GM19099 (cell line): ENCODE measurements around the gene CCDC70.

ENCODE experiments used
- POLR2A ChIP-seq: IDR thresholded peaks from 3 replicates; pipeline ENCODE4 v1.6.1; 2011; ENCODE audit warnings: low read depth; ENCODE audit not compliant: insufficient read length; ENCODE audit errors: extremely low read depth

The CCDC70 gene

DNA sequence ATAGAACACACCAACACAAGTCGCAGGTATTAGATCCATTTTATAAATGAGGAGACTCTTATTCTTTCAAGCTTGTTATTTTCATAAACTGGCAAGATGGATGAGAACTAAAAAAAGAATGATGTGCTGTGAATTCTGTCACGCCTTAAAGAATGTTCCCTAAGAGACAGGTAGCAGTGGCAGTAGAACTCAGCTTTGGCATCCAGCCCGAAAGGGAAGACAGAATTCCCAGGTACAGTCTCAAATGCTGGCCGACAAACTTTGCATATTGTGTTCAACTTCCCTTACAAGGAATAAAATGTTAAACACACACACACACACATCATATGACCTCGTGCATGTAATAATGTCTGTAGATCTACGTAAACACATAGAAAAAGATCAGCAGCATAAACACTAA is 20.0 kb upstream of the CCDC70 start:
- TF ChIP-seq POLR2A: no peak

DNA sequence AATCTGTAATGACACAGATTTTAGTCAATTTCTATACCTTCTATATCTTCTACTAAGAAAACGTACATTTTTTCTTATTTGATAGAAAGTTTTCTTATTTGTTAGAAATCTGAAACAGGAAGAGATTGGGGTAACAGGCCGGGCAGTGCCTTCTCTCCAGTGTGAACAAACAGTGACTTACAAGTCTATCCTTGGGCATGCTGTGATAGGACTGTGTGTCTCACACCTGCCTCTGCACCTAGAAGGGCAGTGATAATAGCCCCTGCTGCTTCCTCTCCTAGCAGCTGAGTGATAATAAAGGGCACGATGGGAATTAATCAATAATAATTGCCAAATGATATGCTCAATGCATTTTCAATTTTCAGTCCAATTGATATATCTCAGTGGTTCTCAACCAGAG is 18.2 kb upstream of the CCDC70 start:
- TF ChIP-seq POLR2A: no peak

DNA sequence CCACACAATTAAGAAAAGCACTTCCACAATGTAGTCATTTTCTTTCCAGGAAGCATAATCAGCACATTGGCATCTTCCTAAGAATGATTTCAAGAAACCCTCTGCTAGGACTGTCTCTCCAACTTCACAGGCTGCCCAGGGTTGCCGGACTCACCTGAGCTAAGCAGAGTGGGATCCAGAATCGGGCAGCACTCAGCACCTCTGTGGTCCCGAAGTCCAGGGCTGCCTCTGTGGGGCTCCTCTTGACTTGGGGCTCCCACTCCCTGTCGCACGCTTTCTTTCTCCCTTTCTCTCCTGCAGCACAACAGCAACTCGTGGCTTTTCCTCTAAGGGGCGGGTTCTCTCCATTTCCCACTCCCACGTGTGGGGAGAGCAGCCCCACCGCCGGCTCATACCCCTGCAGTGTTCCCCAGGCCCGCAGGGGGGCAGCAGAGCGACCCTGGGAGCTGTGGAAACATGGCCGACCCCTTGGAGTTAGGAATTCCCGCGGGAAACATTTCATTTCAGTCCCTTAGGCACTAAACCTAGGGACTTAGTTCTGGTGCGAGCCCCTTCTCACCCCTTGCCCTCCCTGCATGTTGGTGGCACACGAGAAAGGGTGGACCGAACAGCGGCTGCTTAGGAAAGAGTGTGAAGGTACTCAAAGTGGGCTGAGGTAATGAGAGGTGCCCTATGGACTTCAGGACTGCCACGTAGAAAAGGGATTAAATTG is 16.8 kb upstream of the CCDC70 start, which contains the start of gene TMEM272:
TMEM272 (minus strand) TSS at position 316 of the 712 bp plus-strand sequence. CDS start 6,647 bp downstream, outside the sequence.
- no peak for TF ChIP-seq POLR2A

DNA sequence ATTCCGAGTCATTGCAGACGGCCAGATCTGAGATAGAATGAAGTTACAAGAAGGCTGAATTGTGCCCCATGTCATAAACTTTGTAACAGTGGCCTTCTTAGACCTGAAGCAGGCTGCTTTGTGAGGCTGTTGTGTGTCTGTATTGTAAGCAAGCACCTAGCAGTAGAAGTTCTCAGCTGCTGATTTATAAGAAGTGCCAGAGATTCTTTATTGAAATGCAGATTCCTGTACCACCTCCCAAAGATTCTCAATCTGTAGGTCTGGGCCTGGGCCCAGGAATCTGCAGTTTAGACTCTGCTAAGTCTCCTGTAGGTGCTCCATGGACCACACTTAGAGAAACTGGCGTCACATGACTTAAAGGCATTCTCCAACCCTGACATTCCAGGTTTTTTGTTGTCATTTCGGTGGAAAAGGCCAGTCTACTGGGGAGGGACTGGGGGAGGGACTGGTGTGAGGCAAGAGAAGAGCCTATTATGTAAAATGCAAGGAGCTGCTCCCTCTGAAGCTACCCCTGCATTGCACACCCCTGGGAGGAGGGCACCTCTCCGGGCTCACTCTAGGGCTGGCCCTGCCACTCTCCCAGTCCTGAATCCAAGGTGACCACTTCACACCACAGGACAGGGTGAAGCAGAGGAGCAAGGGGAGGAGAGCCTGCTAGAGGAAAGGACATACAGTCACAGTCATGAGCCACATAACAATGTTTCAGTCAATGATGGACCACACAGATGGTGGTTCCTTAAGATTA is 16.0 kb upstream of the CCDC70 start:
- TF ChIP-seq POLR2A: no peak

DNA sequence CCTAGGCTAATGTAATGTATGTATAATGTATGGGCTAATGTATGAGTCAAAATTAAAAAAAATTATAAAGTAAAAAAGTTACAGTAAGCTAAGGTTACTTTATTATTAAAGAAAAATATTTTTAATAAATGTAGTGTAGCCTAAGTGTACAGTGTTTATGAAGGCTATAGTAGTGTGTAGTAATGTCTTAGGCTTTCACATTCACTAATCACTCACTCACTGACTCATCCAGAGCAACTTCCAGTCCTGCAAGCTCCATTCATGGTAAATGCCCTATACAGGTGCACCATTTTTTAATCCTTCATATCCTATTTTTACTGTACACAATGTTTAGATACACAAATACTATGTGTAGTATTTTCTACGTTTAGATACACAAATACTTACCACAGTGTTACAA is 15.0 kb upstream of the CCDC70 start:
- TF ChIP-seq POLR2A: no peak

DNA sequence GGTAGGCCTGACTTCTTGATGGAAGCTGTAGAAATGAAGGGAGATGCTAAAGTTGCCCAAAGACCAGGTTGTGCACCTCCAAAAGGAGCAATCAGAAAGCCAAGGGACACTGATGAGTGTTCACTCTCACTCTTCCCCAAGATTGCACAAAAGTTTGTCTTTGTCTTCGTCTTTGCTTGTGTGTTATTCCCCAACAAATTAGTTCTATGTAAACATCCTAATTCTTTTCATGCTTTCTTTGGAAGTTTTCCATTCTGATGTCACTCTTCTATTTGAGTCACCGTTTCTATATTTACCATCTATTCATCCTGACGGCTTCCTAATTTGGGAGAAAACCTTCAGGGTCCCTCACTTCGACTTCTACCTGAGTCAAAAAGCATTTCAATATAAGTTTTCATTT is 13.1 kb upstream of the CCDC70 start:
- no peak for TF ChIP-seq POLR2A

DNA sequence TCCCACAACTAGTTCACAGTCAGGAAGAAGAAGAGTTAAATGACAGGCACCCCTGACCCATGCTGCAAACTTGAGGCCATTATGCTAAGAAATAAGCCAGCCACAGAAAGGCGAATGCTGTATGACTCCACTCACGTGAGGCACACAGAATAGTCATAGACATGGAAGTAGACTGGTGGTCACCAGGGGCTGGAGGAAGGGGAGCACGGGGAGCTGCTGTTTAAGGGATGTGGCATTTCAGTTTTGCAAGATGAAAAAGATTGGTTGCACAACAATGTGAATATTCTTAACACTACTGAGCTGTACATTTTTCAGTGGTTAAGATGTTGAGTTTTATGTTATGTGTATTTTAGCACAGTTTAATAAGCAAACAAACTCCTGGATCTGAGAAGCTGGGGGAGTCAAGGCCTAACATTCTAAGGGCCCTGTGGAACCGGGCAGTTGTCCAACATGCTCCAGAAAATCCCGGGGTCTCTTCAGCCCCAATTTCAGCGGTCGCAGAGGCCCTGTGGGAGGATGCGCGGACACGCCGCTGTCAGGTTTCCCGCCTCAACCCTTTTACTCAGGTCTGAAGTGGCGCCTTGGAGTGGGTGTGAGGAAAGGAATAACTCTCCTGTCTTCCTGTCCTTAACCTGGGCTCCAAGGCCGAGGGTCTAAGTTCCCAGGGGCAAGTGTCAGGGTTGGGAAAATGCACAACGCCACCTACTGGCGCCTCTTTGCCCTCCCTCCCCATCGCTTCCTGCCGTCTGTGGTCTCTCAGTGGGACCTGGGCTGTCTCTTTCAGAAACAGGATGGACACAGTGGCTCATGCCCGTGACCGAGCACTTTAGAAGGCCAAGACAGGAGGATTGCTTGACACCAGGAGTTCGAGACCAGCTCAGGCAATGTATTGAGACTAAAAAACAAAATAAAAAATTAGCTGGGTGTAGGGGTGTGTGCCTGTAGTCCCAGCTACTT is 12.3 kb upstream of the CCDC70 start:
- TF ChIP-seq POLR2A: no peak

DNA sequence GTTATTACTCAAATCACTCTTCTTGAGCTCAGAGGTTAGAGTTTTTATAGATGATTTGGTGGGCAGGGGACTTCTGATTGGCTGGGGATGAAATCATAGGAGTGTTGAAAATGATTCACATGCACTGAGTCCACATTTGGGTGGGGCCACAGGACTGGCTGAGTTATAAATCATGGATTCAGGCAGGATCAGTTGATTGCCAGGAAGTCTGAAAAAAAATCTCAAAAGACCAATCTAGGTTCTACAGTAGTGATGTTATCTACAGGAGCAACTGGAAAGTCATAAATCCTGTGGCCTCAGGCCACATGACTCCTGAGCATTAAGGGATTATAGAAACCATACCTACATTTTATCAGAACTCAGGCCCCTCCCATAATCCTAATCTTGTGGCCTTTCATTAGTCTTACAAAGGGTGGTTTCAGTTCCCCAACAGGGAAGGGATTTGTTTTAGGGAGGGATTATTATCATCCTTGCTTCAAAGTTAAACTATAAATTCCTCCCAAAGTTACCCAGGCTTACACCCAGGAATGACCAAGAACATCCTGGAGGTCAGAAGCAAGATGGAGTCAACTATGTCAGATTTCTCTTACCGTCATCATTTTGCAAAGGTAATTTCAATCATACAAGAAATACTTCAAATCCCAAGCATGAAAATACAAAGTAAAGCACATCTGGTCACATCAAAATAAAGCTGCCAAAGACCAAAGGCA is 5.6 kb upstream of the CCDC70 start:
- TF ChIP-seq POLR2A: no peak

DNA sequence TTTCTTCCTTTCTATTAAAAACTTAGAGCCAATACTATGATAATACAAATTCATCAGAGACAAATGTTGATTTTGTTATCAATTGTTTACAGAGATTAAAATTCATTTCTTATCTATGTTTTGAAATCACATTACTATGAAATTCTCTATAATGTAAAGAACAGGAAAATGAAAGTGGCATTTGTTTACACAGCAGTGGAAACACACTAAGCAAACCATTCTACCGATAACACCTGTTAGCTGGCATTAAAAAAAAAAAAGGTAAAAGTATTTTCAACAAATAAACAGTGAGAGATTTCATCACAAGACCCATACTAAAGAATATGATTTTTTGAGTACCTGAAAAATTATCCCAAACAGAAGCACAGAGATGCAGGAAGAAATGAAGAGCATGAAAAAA is 4.8 kb upstream of the CCDC70 start:
- TF ChIP-seq POLR2A: no peak

DNA sequence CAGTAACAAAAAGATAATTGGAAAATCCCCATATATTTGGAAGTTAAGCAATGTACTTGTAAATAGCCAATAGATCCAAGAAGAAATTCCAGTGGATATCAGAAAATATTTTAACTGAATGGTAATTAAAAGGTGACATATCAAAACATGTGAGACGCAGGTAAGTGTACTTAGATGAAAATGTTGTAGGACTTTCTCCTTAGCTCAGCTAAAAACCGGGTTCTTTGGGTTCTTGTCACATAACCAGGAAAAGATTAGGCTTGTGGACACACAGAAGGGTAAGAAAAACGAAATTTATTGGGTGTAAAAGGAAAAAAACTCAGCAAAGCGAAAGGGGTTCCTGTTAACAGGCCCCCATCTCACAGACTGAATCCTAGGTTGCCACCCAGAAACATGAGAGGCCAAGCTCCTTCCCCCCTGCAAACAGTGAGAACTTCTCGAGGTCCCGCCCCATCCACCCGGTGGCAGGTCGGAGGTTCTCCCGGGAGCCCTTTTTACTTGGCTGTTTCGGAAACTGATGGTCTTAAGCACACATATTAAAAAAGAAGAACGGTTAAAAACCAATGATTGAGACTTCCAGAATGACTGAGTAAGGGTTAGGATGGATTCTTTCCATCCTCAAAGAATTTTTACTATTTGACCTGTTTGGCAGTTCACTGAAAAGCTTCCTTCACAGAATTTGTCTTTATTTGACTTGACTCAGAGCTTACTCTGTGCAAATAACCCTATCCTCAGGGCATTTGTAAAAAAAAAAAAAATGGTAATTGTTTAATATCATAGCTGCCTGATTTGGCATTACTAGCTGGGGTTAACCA is 3.1 kb upstream of the CCDC70 start:
- TF ChIP-seq POLR2A: no peak

DNA sequence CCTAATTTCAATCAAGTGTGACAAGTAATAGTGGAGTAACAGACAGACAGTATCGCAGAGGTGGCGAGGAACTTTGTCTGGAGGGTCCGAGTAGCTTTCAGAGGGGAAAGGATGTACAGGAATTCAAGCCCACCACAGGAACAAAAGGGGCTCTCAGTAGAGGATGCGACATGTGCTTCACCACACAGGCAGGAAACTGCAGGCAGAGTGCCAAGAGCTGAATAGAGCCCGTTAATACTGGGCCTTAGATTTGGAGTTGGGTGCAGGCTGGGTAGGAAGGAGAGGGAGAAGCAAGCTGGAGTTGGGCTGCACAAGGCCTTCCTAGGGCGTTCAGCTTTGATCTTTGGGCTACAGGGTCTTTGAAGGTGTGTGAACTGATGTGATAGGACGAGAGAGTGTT is 1.2 kb downstream of the CCDC70 start:
- no peak for TF ChIP-seq POLR2A

DNA sequence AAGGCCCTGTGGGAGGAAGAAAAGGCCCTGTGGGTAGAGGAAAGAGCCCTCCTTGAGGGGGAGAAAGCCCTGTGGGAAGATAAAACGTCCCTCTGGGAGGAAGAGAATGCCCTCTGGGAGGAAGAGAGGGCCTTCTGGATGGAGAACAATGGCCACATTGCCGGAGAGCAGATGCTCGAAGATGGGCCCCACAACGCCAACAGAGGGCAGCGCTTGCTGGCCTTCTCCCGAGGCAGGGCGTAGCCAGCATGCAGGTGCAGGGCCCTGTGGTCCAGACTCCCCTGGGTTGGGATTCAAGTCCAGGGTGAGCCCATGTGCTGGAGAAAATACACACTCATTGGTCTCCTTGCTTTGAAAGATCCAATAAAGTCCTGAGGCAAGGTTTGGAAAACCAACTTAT is 4.1 kb downstream of the CCDC70 start:
- no peak for TF ChIP-seq POLR2A

DNA sequence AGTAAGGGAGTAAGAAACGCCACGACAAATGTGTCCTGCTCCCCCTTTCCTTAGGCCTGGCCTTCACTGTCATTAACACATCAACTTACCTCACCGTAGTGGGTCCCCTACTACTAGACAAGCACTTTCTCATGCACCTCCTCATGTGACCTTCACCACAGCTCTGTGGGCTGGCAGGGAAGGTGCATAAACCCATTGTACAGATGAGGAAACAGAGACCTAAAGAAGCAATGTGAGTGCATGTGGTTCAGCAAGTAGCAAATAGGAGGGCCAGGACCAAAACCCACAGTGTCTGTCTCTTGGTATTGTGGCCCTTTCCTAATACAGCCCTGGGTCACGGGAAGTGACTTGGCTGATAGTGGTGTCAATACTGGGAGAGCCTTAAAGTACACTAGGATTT is 5.3 kb downstream of the CCDC70 start:
- no peak for TF ChIP-seq POLR2A

DNA sequence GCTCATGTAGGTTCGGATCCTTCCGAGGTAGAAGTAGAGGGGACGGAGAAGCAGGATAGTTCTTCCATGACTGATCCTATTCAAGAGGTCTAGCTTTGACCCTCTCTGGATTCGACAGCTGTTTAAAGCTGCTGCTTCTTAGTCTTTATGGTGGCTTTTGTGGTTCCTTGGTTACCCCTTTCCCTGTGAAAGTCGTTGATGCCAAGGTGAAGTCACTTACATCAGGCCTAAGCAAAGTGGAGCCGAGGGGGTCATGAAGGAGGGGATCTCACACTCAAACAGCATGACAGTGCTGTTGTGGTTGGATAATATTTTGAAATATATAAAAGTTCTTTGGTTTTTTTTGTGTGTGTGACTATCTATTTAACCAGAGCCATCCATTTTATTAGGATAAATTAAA is 8.1 kb downstream of the CCDC70 start:
- no peak for TF ChIP-seq POLR2A

DNA sequence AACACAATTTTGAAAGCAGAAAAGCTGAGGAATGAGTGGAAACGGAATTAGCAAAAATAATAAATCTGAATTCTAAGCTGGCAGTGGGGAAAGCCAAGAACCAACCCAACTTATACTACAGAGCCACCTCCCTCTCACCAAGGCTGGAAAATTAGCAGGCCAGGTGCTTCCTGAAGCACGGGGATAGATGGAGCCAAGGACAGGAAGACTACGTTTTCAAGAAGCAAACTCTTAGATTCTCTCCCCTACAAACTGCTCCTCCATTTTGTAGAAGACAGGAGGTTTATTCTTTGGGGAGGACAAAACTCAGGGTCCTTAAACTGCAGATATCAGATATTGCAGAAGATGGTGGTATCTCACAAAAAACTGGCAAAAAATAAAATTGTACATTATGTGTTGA is 8.8 kb downstream of the CCDC70 start:
- no peak for TF ChIP-seq POLR2A
